ENCODE measurements around the gene DNAJC21.
A peak's percentile ranks its signal among the peaks of the same experiment; 100 is the strongest.

DNA sequence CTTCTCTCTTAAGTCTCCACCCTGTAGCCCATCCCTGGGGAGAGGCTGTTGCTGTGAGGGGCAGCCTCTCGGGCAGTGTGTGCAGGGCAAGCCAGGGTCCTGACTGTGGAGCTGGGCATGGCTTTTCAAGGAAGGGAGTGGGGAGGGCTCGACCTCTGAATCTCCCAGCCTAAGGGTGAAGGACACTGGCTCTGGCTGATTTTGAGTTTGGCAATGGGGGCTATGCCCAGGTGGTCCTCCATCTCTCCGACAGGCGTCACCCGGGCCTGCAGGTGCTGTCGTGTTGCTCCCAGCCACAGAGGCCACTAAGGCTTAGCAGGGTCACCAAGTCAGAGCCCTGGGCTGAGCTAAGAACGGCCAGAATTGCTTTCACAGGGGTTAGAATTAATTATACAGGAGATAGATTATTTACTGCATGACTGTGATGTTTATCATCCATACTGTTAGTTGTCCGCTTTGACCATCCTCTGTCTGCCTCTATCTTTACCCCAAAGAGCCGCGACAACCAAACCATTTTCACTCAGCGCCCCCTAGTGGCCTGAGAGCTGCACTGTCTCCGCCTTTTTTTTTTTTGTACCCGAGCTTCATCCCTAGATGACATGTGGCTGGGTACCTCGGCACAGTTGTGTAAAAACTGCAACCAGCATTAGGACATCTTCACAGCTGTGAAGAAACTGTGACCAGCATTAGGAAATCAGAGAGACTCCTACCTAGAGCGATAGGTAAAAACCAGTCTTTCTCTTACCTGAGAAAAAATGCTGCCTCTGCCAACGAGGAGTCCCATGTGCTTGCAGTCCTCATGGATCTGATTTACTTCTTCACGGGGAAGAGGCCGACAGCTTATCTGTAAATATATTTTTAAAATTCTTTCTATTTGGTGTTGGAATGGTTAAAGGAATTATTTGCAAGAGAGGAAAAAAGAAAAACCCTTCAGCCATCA lies 73.9 kb downstream of the DNAJC21 start:
- no peak for TF ChIP-seq POLR2AphosphoS5 (IDR thresholded peaks at IDR 0.05)
- TF ChIP-seq CTCF (IDR thresholded peaks at IDR 0.05 in 8 of 11, conservative IDR thresholded peaks at IDR 0.05 in 3 of 11), result peak; percentile 45 to 77 (median 67)
- TF ChIP-seq POLR2A (IDR thresholded peaks at IDR 0.05), result no peak
